ENCODE results near the gene LTBP4. TPM values are rescaled to one million over a fixed set of nuclear protein-coding genes. Genes with fewer than 3 reads are reported as not detected.

Gene LTBP4
- total RNA-seq, 4 donors from 2014 or later = 199 to 369 (median 320) TPM

DNA sequence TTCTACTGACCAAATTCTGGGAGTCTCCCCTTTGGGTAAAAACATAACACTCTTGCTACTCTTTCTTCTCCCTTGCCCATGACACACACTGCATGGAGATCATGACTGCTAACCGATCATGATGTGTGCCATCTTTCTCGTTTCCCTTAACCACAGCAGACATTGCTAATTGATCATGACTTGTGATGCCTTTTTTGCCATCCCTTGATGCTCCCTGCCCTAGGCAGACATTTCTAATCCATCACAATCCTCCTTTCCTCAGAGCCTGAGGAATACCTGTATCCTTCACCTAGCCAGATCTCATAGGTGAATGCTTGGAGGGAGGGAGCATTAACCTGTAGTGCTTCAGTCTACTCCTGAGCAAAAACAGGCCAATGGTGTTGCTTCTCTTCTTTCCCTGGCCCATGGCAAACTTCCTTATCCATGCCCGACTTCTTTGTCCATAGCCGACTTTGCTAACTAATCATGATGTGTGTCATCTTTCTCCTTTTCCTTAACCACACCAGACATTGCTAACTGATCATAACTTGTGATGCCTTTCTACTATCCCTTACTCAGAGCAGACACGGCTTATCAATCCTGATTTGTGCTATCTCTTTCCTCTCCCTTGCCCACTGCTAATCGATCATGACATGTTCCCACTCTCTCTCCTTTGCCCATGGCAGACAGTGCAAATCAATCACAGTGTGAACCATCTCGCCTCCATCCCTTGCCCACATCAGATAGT lies 71.6 kb downstream of the LTBP4 start:
- peaks cover 0 to 99% of the 10 kb centered on the region in 2 donors for H3K36me3 ChIP-seq

DNA sequence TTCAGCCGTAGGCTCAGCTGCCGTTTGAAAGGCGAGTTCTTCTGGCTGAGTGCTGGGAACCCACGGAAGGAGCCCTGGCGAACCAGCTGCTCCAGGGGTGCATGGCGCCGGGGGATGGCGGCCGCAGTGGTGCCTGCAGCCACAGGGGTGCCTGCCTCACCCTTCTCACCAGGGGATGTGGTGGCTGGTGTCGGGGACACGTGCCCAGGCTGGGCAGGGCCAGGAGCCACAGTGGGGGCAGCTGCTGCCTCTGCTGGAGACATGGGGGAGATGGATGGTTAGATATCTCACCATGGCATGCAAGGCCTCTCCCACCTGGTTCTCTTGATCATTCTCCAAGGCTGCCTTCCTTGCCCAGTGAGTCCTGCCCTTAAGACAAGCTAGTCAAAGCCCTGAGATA lies 72.2 kb downstream of the LTBP4 start:
- Histone ChIP-seq H3K36me3 (peaks cover 0 to 99% of the 10 kb centered on the region in 2 donors), H3K27me3 (no peaks in the 10 kb centered on the region), H3K4me1 (no peaks in the 10 kb centered on the region), H3K9me3 (no peaks in the 10 kb centered on the region), H3K4me3 (no peak overlapping the region), H3K27ac (no peak overlapping the region)
- ATAC-seq = no peak
- no CpG with 5 or more reads among the region's 11 CpGs for WGBS, 2 donors (ENCODE audit: low coverage in 1 of 2)
- TF ChIP-seq, protein P1, sequence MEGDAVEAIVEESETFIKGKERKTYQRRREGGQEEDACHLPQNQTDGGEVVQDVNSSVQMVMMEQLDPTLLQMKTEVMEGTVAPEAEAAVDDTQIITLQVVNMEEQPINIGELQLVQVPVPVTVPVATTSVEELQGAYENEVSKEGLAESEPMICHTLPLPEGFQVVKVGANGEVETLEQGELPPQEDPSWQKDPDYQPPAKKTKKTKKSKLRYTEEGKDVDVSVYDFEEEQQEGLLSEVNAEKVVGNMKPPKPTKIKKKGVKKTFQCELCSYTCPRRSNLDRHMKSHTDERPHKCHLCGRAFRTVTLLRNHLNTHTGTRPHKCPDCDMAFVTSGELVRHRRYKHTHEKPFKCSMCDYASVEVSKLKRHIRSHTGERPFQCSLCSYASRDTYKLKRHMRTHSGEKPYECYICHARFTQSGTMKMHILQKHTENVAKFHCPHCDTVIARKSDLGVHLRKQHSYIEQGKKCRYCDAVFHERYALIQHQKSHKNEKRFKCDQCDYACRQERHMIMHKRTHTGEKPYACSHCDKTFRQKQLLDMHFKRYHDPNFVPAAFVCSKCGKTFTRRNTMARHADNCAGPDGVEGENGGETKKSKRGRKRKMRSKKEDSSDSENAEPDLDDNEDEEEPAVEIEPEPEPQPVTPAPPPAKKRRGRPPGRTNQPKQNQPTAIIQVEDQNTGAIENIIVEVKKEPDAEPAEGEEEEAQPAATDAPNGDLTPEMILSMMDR (IDR thresholded peaks at IDR 0.05) = no peak
- TF ChIP-seq EP300 (IDR thresholded peaks at IDR 0.05) (no peak), POLR2A (IDR thresholded peaks at IDR 0.05) (no peak), POLR2AphosphoS5 (IDR thresholded peaks at IDR 0.05) (no peak)

More for the DNA sequence above, 71.6 kb downstream of the LTBP4 start:
- no peaks in the 10 kb centered on the region for H3K4me1 ChIP-seq
- 89 to 92% methylated on average over 5 to 7 of the region's 7 CpGs for WGBS, 2 donors (ENCODE audit: low coverage in 1 of 2)
- H3K27ac ChIP-seq = no peak overlapping the region
- H3K9me3 ChIP-seq = no peaks in the 10 kb centered on the region
- no peak for TF ChIP-seq POLR2AphosphoS5 (IDR thresholded peaks at IDR 0.05)
- TF ChIP-seq, protein P1 (IDR thresholded peaks at IDR 0.05) = no peak
- H3K4me3 ChIP-seq = no peak overlapping the region
- ATAC-seq = no peak
- no peaks in the 10 kb centered on the region for H3K27me3 ChIP-seq

DNA sequence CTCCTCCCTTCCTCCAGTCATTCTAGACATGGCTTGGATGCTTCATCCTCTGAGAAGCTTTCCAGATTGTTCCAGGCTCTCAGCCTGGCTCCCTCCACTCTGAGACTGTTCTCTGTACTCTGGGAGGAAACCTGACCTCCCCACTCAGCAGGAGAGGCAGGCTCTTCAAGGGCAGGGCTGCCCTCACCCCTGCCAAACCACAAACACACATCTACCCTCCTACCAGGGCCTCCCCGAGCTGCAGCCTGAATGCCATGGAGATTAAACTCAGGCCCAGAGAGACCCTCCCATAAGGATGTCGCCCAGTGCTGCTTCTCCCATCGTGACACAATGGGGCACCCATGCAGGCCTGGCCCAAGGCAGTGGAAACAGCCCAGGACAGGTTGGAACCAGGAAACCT lies 73.1 kb downstream of the LTBP4 start:
- ATAC-seq = no peak
- H3K9me3 ChIP-seq = no peaks in the 10 kb centered on the region
- H3K4me1 ChIP-seq = no peaks in the 10 kb centered on the region
- H3K27me3 ChIP-seq = no peaks in the 10 kb centered on the region
- peaks cover 0 to 99% of the 10 kb centered on the region in 2 donors for H3K36me3 ChIP-seq
- H3K4me3 ChIP-seq = no peak overlapping the region
- TF ChIP-seq EP300 (IDR thresholded peaks at IDR 0.05) (no peak), POLR2AphosphoS5 (IDR thresholded peaks at IDR 0.05) (no peak), POLR2A (IDR thresholded peaks at IDR 0.05) (no peak)
- TF ChIP-seq, protein P1 (IDR thresholded peaks at IDR 0.05) = no peak
- WGBS, 2 donors (ENCODE audit: low coverage in 1 of 2) = no CpG with 5 or more reads among the region's 3 CpGs
- no peak overlapping the region for H3K27ac ChIP-seq

DNA sequence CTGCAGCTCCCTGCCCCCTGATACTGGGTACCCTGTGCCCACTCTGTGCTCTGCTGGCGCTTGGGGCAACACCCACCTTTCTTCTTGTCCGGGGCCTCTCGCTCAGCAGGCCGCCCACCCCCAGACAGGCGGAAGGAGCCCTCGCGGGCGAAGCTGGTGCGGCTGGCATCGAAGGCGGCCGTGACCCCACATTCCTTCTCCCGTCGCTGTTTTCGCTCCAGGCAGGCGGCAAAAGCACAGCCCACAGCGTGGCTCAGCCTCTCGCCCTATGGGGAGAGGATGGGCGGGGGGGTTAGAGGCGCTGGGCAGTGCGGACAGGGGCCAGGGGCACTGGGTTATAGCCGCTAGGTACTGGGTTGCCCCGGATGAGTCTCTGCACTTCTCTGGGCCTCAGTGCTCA lies 76.0 kb downstream of the LTBP4 start:
- Histone ChIP-seq H3K27me3 (no peaks in the 10 kb centered on the region), H3K4me1 (no peaks in the 10 kb centered on the region), H3K4me3 (no peak overlapping the region), H3K36me3 (peaks cover 0 to 99% of the 10 kb centered on the region in 2 donors), H3K9me3 (no peaks in the 10 kb centered on the region), H3K27ac (no peak overlapping the region)
- TF ChIP-seq EP300 (IDR thresholded peaks at IDR 0.05) (no peak), POLR2A (IDR thresholded peaks at IDR 0.05) (no peak), POLR2AphosphoS5 (IDR thresholded peaks at IDR 0.05) (no peak)
- TF ChIP-seq, protein P1 (IDR thresholded peaks at IDR 0.05) = no peak
- WGBS, 2 donors (ENCODE audit: low coverage in 1 of 2) = no CpG with 5 or more reads among the region's 23 CpGs
- no peak for ATAC-seq

Other genes with a start within 250 kb of the LTBP4 start
- 1 to 10 TPM in 1 of 4 donors, under 1 TPM in 1, not detected in 2; 0.19 to 1.1 TPM for gene HIPK4, start 211.2 kb upstream of the LTBP4 start, total RNA-seq
- gene PRX, start 188.0 kb upstream of the LTBP4 start, total RNA-seq = 10 to 100 TPM in 1 of 4 donors, 1 to 10 TPM in 3; 4.5 to 12.7 (median 6.7) TPM
- gene SERTAD1, start 175.4 kb upstream of the LTBP4 start, total RNA-seq = 10 to 100 TPM; 16.6 to 22.1 (median 18.9) TPM
- gene SERTAD3, start 157.0 kb upstream of the LTBP4 start, total RNA-seq = 10 to 100 TPM; 22.1 to 30.2 (median 26.4) TPM
- 100 to 1,000 TPM; 146 to 209 (median 164) TPM for gene BLVRB, start 135.6 kb upstream of the LTBP4 start, total RNA-seq
- gene SPTBN4, start 134.4 kb upstream of the LTBP4 start, total RNA-seq = 1 to 10 TPM; 4.7 to 9.4 (median 5.9) TPM
- gene SHKBP1, start 24.5 kb upstream of the LTBP4 start, total RNA-seq = 10 to 100 TPM; 30.3 to 50.1 (median 37.7) TPM
- gene NUMBL, start 89.3 kb downstream of the LTBP4 start, total RNA-seq = 10 to 100 TPM; 35.8 to 60.6 (median 49.1) TPM
- gene COQ8B, start 115.5 kb downstream of the LTBP4 start, total RNA-seq = 10 to 100 TPM; 27.3 to 50.5 (median 44.7) TPM
- gene ITPKC, start 115.7 kb downstream of the LTBP4 start, total RNA-seq = 10 to 100 TPM; 25.2 to 71.8 (median 30.6) TPM
- 1 to 10 TPM in 3 of 4 donors, under 1 TPM in 1; 0.89 to 2.4 (median 2.0) TPM for gene ACTMAP, start 149.1 kb downstream of the LTBP4 start, total RNA-seq
- 10 to 100 TPM; 24.5 to 56.0 (median 48.2) TPM for gene SNRPA, start 149.8 kb downstream of the LTBP4 start, total RNA-seq
- 1 to 10 TPM in 3 of 4 donors, not detected in 1; 1.4 to 9.2 (median 3.1) TPM for gene MIA, start 174.2 kb downstream of the LTBP4 start, total RNA-seq
- gene RAB4B, start 176.9 kb downstream of the LTBP4 start, total RNA-seq = 10 to 100 TPM; 18.7 to 27.5 (median 20.9) TPM
- gene EGLN2, start 197.8 kb downstream of the LTBP4 start, total RNA-seq = 100 to 1,000 TPM in 3 of 4 donors, 10 to 100 TPM in 1; 99.1 to 115 (median 107) TPM
- gene CYP2A6, start 249.1 kb downstream of the LTBP4 start, total RNA-seq = not detected

Data from gastroesophageal sphincter (tissue), 4 donors.